Activated CD8-positive, alpha-beta T cell treated with anti-CD3 and anti-CD28 coated beads for 36 hours (primary cell): Measurements from ENCODE around the gene TMEM134. TPM values are rescaled to one million over a fixed set of nuclear protein-coding genes. Genes with fewer than 3 reads are reported as not detected.

Experiments used
- ATAC-seq: fragments of 200-7000 bp; cut with Tn5 transposase; one replicate; pipeline ENCODE4 v1.10.0; 2021; ENCODE audit warnings: mild to moderate bottlenecking, moderate library complexity
- CTCF ChIA-PET: fragments of 350-600 bp; sonication (Branson Sonifier 250); formaldehyde crosslinking; loops from one replicate; lab custom pipeline; 2021; ENCODE audit warnings: antibody characterized with exemption; lab: Charles Lee
- POLR2A ChIA-PET: fragments of 350-600 bp; sonication (Branson Sonifier 250); formaldehyde crosslinking; loops from one replicate; lab custom pipeline; 2021; ENCODE audit warnings: antibody characterized with exemption; lab: Charles Lee
- DNase-seq: peaks from one replicate; pipeline ENCODE4 v3.0.0-alpha.2; 2020
- H3K27ac Mint-ChIP-seq: one replicate; pipeline ENCODE4 v1.8.0; 2021; ENCODE audit warnings: mild to moderate bottlenecking, mixed read lengths
- H3K27me3 Mint-ChIP-seq: one replicate; pipeline ENCODE4 v1.8.0; 2021; ENCODE audit warnings: mixed read lengths
- H3K36me3 Mint-ChIP-seq: one replicate; pipeline ENCODE4 v1.8.0; 2021; ENCODE audit warnings: low read depth, mixed read lengths
- H3K4me1 Mint-ChIP-seq: one replicate; pipeline ENCODE4 v1.8.0; 2021; ENCODE audit warnings: low read depth, mixed read lengths
- H3K4me3 Mint-ChIP-seq: one replicate; pipeline ENCODE4 v1.8.0; 2021; ENCODE audit warnings: mild to moderate bottlenecking, moderate library complexity, mixed read lengths
- H3K9me3 Mint-ChIP-seq: one replicate; pipeline ENCODE4 v1.8.0; 2021; ENCODE audit warnings: mixed read lengths
- CTCF ChIP-seq: fragments of 200-600 bp; IDR thresholded peaks from one replicate; pipeline ENCODE4 v1.8.0; 2022; ENCODE audit warnings: antibody characterized with exemption, mild to moderate bottlenecking
- intact Hi-C: fragments of 100-400 bp; cut with micrococcal nuclease; formaldehyde crosslinking; loops from one replicate; pipeline ENCODE4 v1.10.0; 2022
- total RNA-seq, 2 experiments: library from RNA; stranded (reverse); gene quantifications; one replicate each; pipeline ENCODE4 v1.2.3, GENCODE V29; 2021

TMEM134 gene
- total RNA-seq, 2 experiments from 2014 or later = 56.0 to 59.2 TPM

GRCh38 chr11:67472882-67473281, 3.8 kb upstream of the TMEM134 start:
- ChIA-PET POLR2A (interaction anchor here (1.1 kb wide), 1 partner anchor 14 kb away, joined by 4 read pairs; no protein-coding TSS in a partner anchor), CTCF (interaction anchor here (1.6 to 2.2 kb wide), 2 partner anchors 11 to 127 kb away, joined by 5 to 6 read pairs; partner anchors contain the start of gene AIP)
- intact Hi-C loops = no loop called here
- no peak for TF ChIP-seq CTCF
- Mint-ChIP-seq H3K4me1 (peaks cover 8% of the 10 kb centered on the region), H3K27me3 (no peaks in the 10 kb centered on the region), H3K9me3 (no peaks in the 10 kb centered on the region), H3K36me3 (peaks cover 2% of the 10 kb centered on the region), H3K4me3 (no peak overlapping the region), H3K27ac (no peak overlapping the region)
- DNase-seq (no peak), ATAC-seq (no peak)

DNA sequence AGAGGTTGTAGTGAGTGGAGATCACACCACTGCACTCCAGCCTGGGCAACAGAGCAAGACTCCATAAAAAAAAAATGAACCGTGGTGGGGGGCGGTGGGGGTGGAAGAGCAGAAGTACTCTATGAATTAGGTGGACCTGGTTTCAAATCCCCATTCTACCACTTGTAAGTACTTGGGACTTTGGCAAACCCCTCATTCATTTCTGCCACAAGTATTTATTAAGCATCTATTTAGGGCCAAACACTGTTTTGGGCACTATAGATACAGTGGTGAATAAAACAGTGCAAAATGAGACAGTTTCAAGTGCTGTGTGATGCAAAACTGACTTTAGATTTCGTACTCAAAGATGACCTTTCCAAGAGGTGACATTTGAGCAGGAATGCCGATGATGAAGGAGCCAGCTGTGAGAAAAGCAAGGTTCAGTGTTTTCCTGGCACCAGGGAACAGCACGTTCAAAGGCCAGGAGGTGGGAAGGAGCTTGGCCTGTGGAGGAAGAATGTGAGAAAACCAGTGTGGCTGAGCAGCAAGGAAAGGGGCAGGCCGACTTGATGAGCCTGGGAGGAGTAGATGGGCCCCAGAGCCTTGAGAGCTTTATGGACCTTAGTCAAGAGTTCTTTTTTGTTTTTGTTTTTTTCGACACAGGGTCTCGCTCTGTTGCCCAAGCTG, 1.4 kb upstream of the TMEM134 start:
- peaks cover 5% of the 10 kb centered on the region for H3K36me3 Mint-ChIP-seq
- no peak for TF ChIP-seq CTCF
- H3K27ac Mint-ChIP-seq = peak overlapping the region; percentile 6
- H3K4me3 Mint-ChIP-seq = peak overlapping the region; percentile 95
- H3K4me1 Mint-ChIP-seq = peaks cover 26% of the 10 kb centered on the region
- DNase-seq (no peak), ATAC-seq (no peak)
- no peaks in the 10 kb centered on the region for H3K27me3 Mint-ChIP-seq
- ChIA-PET CTCF (interaction anchor here (0.7 to 1.5 kb wide), 5 partner anchors 10 to 89 kb away, joined by 3 read pairs; partner anchors contain the start of gene AIP), POLR2A (interaction anchor here (1.6 to 7.2 kb wide), 2 partner anchors 11 to 16 kb away, joined by 7 to 81 read pairs; partner anchors contain the start of gene AIP)
- intact Hi-C loops = no loop called here
- no peaks in the 10 kb centered on the region for H3K9me3 Mint-ChIP-seq

DNA sequence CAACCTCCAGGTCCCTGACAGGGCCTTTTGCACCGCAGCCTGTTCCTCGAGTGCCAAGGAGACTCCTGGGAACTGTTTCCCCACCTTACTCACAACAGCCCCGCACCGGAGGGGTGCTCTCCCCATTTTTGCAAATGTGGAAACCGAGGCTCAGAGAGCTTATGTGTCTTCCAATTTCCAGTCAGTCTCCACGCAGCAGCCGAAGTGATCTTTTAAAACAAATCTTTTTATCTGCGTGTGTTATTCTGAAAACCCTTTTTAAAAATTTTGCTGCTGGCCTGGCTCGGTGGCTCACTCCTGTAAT, 409 bp upstream of the TMEM134 start:
- Mint-ChIP-seq H3K4me3 (peak overlapping the region; percentile 95), H3K4me1 (peaks cover 30% of the 10 kb centered on the region), H3K9me3 (no peaks in the 10 kb centered on the region), H3K27ac (peak overlapping the region; percentile 87), H3K36me3 (peaks cover 11% of the 10 kb centered on the region), H3K27me3 (no peaks in the 10 kb centered on the region)
- intact Hi-C loops = no loop called here
- DNase-seq (no peak), ATAC-seq (no peak)
- ChIA-PET CTCF (interaction anchor here (0.7 to 2.4 kb wide), 6 partner anchors 9 to 78 kb away, joined by 3 to 18 read pairs (median 4); partner anchors contain the start of genes CDK2AP2, PPP1CA, PTPRCAP and RAD9A), POLR2A (interaction anchor here (1.0 to 7.2 kb wide), 6 partner anchors 12 to 49 kb away, joined by 4 to 83 read pairs (median 8); partner anchors contain the start of genes AIP and PTPRCAP)
- no peak for TF ChIP-seq CTCF

GRCh38 chr11:67468456-67468758, 644 bp downstream of the TMEM134 start:
- H3K36me3 Mint-ChIP-seq = peaks cover 11% of the 10 kb centered on the region
- POLR2A ChIA-PET = interaction anchor here (0.6 to 7.2 kb wide), 15 partner anchors 8 to 146 kb away, joined by 3 to 83 read pairs (median 4); partner anchors contain the start of genes AIP, CABP4, PPP1CA and PTPRCAP
- no peak for DNase-seq
- H3K27ac Mint-ChIP-seq = peak overlapping the region; percentile 92
- intact Hi-C loops = no loop called here
- no peaks in the 10 kb centered on the region for H3K27me3 Mint-ChIP-seq
- H3K4me1 Mint-ChIP-seq = peaks cover 34% of the 10 kb centered on the region
- CTCF ChIA-PET = interaction anchor here (0.9 to 2.4 kb wide), 11 partner anchors 13 to 151 kb away, joined by 3 to 18 read pairs (median 4); partner anchors contain the start of genes CDK2AP2, PPP1CA, RAD9A and TBC1D10C
- no peak for ATAC-seq
- H3K9me3 Mint-ChIP-seq = no peaks in the 10 kb centered on the region
- TF ChIP-seq CTCF = no peak
- H3K4me3 Mint-ChIP-seq = peak overlapping the region; percentile 95

DNA sequence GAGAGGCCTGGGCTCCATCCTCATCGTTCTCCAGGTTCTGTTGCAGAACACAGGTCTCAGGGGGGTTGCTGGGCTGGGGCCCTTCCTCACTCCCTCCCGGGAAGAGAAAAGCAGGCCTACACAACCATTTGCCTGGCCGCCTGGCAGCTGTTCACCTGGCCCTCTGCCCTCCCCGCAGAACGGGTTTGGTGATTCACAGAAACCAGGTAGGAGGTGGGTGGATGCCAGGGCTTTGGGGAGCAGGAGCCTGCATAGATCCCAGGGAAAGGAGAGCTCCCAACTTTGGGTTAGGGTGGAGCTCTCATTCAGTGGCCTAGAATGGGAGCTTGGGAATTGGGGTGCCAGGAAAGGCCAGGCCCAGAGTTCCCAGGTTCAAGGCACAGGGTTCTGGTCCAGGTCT, 995 bp downstream of the TMEM134 start:
- peak overlapping the region; percentile 95 for H3K4me3 Mint-ChIP-seq
- H3K36me3 Mint-ChIP-seq = peaks cover 11% of the 10 kb centered on the region
- DNase-seq (peak; percentile 61), ATAC-seq (no peak)
- peak overlapping the region; percentile 92 for H3K27ac Mint-ChIP-seq
- intact Hi-C loops = no loop called here
- CTCF ChIA-PET = interaction anchor here (0.9 to 2.4 kb wide), 11 partner anchors 14 to 151 kb away, joined by 3 to 18 read pairs (median 4); partner anchors contain the start of genes CDK2AP2, PPP1CA, RAD9A and TBC1D10C
- peaks cover 34% of the 10 kb centered on the region for H3K4me1 Mint-ChIP-seq
- H3K27me3 Mint-ChIP-seq = no peaks in the 10 kb centered on the region
- POLR2A ChIA-PET = interaction anchor here (0.6 to 7.2 kb wide), 14 partner anchors 8 to 197 kb away, joined by 3 to 83 read pairs (median 4); partner anchors contain the start of genes AIP, CABP4, PPP1CA and PTPRCAP
- no peaks in the 10 kb centered on the region for H3K9me3 Mint-ChIP-seq
- no peak for TF ChIP-seq CTCF
